Keratinocyte (primary cell): ENCODE measurements around the gene BNC2.

Experiments
- EZH2 ChIP-seq: IDR thresholded peaks from one replicate; pipeline ENCODE4 v1.6.1; 2012; ENCODE audit warnings: inconsistent platforms, mild to moderate bottlenecking, low read length, moderate library complexity
- TF ChIP-seq, protein P1 (sequence below), 3 experiments: IDR thresholded peaks in 1 of 3; conservative IDR thresholded peaks in 1 of 3; optimal IDR thresholded peaks in 1 of 3; 2 replicates in 2 of 3; 3 replicates in 1 of 3; pipeline versions ENCODE3 to v1.5.1; 2011; ENCODE audit warnings: low read length in 3 of 3, mild to moderate bottlenecking in 3 of 3, moderate library complexity in 2 of 3, control low read depth in 1 of 3, inconsistent platforms in 1 of 3; ENCODE audit not compliant: insufficient read depth in 2 of 3; ENCODE audit errors: extremely low read depth in 1 of 3

DNA sequence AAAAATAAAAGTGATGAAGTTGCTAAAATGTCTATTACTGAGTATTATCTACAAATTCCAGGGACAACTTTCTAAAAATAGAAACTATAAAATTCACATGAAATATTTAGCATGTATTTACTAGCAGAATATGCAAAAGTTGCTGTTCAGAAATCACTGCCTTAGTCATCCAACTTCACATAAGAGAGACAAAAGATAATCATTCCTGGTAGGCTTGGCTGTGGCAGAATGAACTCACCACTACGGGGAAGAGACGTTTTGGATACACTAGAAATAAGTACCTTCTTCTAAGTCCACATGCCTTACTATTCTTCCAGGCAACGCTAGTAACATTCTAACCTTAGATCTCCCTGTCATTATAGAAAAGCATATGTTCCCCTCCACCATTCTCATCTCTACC is 272.2 kb downstream of the BNC2 start:
- no peak for TF ChIP-seq EZH2
- TF ChIP-seq, protein P1, sequence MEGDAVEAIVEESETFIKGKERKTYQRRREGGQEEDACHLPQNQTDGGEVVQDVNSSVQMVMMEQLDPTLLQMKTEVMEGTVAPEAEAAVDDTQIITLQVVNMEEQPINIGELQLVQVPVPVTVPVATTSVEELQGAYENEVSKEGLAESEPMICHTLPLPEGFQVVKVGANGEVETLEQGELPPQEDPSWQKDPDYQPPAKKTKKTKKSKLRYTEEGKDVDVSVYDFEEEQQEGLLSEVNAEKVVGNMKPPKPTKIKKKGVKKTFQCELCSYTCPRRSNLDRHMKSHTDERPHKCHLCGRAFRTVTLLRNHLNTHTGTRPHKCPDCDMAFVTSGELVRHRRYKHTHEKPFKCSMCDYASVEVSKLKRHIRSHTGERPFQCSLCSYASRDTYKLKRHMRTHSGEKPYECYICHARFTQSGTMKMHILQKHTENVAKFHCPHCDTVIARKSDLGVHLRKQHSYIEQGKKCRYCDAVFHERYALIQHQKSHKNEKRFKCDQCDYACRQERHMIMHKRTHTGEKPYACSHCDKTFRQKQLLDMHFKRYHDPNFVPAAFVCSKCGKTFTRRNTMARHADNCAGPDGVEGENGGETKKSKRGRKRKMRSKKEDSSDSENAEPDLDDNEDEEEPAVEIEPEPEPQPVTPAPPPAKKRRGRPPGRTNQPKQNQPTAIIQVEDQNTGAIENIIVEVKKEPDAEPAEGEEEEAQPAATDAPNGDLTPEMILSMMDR (optimal IDR thresholded peaks at IDR 0.05 in 1 of 3, IDR thresholded peaks at IDR 0.05 in 1 of 3, conservative IDR thresholded peaks at IDR 0.05 in 1 of 3; ENCODE audit: extremely low read depth in 1 of 3, insufficient read depth in 2 of 3, low read length in 3 of 3), result no peak
